Activated T-cell treated with anti-CD3 and anti-CD28 coated beads, Interleukin-2, amount 50 U/mL, for 1 hour (primary cell): ENCODE results near the gene SCN9A.

Experiments used
- DNase-seq: peaks from one replicate; pipeline ENCODE4 v3.0.0-alpha.2; 2020

SCN9A gene

GRCh38 chr2:166163775-166164174, 212.0 kb downstream of the SCN9A start:
- DNase-seq: no peak

GRCh38 chr2:166158546-166158945, 217.2 kb downstream of the SCN9A start:
- no peak for DNase-seq

- DNase-seq: no peak
Observed at GRCh38 chr2:166157578-166157977, 218.2 kb downstream of the SCN9A start.

GRCh38 chr2:166156985-166157490, 218.7 kb downstream of the SCN9A start:
- DNase-seq: no peak

- no peak for DNase-seq
Observed at GRCh38 chr2:166155589-166155988, 220.2 kb downstream of the SCN9A start.

GRCh38 chr2:166154685-166155338, 220.9 kb downstream of the SCN9A start:
- DNase-seq: no peak

GRCh38 chr2:166152064-166152463, 223.7 kb downstream of the SCN9A start:
- no peak for DNase-seq

- no peak for DNase-seq
Observed at GRCh38 chr2:166148500-166149400, 227.0 kb downstream of the SCN9A start.

- DNase-seq: no peak
Observed at GRCh38 chr2:166147883-166148282, 227.9 kb downstream of the SCN9A start.
